Effector CD4-positive, alpha-beta T cell (primary cell): Measurements from ENCODE around the gene VIPR2.

Experiments
- DNase-seq: peaks from one replicate; pipeline ENCODE4 v3.0.0-alpha.2; 2020

VIPR2 gene

DNA sequence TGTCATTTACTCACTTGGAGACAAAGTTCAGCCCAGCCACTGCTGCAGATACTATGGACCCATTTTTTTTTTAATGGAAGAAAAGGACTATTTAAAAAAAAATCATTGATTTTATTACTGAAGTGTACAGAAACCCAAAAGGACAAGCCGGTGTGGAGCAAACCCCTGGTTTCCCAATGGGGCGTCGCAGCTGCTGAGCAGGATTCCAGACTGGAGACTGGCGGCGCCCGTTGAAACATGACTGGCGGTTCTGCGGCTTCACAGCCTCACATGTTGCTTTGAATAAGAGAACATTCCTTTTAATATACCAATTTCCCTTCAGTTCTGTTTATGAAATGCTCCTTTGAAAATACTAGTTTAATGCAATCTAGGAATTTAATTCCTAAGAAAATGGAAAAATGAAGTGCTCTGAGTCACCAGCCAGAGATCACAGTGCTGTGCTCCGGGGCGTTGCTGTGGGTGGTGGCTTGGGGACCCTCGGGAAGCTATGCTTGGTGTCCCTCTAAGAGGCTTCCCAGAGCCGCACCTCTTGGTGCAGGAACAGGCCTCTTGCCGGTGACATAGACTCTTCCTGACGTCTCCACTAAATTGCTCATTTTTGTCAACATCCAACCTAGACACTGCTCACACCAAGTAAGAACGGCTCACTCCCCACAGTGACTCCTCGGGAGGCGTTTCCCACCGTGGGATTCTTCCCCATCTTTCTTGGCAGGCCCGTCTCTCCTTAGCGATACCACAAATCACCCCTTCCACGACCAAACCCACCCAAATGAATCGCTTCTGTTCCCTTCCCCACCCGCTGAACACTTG lies 12.0 kb upstream of the VIPR2 start:
- no peak for DNase-seq

DNA sequence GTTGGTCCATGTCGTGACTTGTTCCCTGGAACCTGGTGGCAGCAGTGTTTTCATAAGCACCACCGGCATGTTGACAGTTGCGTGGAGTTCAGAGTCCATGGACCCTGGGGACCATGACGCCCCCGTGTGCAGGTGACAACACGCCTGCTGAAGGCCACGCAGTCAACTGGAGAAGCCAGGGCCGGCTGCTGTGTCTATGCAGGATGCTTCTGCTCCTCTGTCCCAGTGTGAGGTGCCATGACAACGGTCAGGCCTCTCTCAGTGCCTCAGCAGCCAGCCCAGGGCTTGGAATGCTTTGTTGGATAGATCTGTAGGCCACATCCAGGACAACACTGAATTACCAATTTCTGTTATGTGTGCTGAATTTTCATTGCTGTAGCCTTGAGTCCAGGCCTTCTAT lies 10.7 kb upstream of the VIPR2 start:
- no peak for DNase-seq

DNA sequence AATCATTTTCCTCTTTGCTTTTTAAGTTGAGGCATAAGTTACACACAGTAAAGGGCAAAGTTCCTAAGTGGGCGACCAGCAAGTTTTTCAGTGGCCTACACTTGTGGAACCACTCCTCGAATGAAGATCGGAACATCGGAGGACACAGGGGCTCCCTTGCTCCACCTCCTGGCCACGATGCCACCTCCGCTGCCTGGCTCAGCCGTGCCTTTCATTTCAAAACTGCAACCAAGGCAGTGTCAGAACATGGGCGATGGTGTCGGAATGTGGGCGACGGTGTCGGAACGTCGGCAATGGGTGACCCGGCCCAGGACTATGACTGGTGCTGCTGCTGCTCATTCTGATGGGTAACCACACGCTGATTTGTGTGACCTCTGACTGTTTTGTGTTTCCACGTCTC lies 9.6 kb upstream of the VIPR2 start:
- DNase-seq, result no peak

DNA sequence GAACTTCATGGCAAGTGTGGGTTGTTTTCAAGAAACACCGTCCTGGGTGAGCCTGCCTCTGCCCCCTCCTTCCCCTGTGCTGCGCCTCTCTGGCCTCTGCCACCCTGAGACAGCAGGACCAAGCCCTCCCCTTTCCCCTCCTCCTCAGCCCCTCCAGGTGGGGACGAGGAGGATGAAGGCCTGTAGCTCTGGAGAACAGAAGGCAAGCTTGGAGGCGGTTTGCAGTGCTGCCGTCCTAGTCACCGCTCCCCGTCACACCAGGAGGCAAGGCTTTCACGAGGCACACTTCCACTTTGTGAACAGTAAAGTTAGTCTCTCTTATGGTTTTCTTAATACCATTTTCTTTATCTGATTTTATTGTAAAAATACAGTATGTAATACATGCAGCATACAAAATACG lies 8.8 kb upstream of the VIPR2 start:
- DNase-seq, result no peak

DNA sequence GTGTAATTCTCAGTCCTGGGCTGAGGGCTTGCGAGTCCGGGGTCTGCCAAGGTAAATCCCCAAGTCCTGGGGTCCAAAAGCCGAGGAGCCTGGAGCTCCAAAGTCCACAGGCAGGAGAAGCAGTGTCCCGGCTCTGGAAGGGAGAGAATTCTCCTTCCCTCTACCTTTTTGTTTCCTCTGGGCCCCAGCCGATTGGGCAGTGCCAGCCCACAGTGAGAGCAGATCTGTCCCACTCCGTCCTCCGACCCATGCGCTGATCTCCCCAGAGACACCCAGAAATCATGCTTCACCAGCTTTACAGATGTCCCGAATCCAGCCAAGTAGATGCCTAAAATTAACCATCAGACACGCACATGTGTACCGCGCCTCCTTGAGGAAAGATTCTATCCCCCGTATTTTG lies 8.1 kb upstream of the VIPR2 start:
- no peak for DNase-seq

DNA sequence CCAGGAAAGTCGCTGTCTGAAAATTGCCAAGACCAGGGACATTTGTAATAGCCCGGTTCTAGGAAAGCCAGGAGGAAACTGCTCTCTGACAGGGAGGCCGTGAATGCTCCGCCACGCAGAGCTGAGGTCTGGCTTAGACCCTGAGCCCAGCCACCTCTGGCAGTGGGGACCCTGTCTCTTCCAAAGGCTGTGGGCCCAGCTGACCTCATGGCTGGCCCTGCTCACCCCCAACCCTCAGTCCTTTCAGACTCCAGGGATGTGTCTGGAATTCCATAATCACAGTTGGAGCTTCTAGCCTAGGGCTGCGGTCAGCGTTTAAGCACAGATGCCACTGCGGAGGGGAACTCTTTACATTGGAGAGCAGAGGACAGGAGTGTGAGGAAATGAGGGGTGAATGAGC lies 6.6 kb upstream of the VIPR2 start:
- no peak for DNase-seq

DNA sequence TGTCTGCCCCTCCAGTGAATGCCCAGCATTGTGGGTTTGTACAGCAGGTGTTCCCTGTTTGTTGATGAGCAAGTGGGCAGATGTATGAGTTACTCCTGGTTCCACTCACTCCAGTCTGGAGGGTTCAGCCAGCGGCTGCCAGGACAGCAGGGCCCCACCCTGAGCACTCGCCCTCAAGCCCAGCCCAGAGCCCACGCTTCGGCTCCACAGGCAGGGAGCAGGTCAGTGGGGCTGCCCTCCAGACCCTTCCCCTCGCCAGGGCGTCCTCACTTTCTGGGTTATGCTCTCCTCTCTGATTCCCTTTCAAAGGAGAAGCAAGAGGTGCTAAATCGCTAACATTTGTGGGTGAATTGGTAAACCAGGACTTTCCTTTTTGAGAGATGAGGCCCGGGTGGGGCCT lies 4.8 kb upstream of the VIPR2 start:
- no peak for DNase-seq

DNA sequence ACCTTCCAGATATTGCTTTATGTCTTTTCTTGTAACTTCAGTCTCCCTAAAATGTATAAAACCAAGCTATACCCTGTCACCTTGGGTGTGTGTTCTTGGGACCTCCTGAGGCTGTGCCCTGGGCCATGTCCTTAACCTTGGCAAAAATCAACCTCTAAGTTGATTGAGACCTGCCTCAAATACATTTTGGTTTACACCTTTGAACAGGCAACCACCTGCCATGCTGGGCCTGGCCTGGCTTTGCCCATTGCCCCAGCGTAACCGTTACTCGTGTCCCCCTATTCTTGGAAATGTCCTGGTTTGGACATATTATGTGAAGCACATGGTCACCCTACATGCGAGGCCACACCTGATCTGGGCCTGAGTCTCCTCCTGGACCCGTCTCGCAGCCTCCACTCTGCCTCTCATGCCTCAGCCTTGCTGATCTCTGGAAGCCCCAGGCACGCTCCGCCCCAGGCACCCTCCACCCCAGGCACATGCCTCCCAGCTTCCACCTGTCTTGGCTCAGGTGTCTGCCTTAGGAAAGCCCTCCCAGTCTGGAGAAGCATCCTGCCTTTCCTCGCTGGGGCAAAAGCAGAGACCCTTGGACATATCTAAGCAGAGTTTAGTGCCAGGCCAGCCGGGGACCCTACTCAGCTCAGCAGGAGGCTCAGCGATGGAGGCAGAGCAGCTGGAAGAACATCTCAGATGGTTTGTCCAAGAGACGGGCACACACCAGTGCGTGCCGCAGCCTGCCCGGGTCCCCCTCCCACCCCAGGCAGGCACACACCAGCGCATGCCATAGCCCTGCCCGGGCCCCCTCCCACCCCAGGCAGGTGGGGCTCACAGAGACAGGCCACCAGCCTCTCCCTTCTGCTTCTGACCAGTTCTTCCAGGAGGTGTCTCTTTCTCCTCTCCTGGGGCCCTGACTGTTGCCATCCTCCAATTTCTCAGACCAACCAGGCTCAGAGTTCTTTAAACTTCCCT lies 4.0 kb upstream of the VIPR2 start:
- DNase-seq, result no peak

DNA sequence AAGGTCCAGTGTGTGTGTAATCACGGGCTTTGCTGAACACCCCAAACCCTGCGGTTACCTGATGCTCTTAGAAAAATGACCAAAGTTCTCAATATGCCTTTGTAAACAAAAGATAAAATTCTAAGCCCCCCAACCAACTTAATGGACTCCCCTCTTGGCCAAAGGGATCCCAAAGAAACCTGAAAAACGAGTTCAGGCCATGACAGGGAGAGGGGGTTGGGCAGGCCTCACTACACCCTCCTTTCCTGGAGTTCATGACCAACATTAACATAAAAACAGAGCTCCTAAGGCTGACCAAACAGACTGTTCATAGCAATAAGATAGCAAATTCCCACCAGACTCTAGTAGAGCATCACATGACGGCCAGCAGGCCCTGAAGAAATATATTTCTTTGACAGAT lies 3.0 kb upstream of the VIPR2 start:
- no peak for DNase-seq

DNA sequence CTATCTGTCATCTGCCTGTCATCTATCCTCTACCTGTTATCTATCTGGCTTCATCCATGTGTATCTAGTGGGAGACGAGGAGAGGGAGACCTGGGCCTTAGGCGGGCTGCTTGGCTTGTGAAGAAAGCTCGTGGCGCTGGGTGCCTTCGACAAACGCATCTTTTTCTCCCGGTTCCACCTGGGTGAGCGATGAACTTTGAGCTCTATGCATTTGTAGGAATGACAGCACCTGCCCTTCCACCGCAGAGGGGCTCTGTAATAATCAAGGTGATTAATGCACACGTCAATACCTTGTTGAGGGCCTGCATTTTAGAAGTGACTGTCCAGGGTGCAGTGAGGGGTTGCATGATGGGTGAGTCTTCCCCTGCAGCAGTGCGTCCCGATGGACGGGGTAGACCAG lies 2.6 kb upstream of the VIPR2 start:
- no peak for DNase-seq

DNA sequence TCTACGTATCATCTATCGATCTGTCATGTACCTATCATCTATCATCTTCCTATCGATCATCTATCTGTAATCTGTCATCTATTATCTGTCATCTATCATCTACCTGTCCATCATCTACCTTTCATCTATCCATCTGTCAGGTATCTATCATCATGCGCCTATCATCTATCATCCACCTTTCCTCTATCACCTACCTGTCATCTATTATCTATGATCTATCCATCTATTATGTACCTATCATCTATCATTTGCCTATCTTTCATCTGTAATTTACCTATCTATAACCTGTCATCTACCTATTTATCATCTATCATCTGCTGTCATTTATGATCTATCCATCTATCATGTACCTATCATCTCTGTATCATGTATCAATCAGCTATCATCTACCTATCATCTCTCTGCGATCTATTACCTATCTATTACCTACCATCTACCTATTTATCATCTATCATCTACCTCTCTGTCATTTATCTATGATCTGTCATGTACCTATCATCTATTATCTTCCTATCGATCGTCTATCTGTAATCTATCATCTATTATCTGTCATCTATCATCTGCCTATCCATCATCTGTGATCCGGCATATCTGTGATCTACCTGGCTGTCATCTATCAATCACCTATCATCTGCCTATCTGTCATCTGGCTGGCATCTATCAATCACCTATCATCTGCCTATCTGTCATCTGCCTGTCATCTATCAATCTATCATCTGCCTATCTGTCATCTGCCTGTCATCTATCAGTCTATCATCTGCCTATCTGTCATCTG lies 1.6 kb upstream of the VIPR2 start:
- DNase-seq, result no peak

DNA sequence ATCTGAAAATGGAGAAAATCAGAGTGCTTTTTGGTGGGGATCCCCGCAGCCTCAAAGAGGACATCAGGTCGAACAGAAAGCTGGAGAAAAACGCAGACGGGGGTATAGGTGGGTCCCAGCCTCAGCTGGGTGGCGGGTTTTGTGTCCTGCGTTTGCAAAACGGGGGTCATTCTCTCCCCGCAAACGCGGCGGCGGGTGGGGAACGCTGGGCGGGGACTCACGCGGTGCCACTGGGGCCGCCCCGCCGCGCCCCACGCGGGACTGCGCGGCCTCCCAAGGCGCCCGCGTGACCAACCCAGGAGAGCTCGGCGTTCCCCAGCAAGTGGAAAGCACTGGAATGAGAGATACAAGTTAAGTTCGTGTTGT lies 806 bp upstream of the VIPR2 start:
- DNase-seq, result no peak

DNA sequence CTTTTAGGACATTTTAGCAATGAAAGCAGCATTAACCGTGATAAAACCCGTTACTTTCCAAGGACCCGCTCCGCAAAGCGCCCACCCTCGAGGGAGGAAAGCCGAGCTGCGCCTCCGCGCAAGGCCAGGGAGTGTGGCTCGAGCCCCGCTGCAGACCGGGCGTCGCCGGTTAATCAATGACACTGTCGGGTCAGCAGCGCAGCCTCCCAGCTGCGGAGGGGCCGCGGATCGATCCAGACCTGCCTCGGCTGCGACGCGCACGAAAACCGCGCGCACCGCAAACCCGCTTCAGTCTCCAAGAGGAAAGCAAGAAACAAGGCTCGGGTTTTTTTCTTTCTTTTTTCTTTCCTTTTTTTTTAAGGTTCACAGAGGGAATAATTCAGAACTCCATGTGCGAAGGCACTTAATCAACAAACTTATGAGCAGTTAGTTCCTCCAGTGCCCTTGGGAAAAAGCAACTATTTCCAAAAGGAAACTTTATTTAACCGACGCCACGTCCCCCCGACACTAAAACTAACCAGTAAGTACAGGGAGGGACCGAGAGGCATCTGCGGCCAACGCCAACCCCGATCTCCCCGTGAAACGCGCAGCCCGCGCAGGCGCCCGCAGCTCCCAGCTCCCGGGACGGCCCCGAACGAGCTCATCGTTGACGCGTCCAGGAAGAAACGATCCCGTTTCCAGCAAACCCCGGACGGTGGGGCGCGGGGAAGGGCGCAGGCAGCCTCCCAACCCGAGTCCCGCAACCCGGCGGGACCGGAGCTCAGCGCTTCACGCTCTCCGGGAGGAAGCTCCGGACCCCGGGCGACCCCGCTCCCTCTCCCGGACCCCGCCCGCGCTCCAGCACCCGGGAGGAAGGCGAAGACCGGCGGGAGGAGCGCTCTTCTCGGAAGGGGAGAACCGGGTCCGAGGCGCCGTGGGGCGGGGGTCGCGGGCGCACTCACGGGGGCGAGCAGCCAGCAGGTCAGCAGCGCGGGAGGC lies 598 bp downstream of the VIPR2 start:
- DNase-seq, result no peak

DNA sequence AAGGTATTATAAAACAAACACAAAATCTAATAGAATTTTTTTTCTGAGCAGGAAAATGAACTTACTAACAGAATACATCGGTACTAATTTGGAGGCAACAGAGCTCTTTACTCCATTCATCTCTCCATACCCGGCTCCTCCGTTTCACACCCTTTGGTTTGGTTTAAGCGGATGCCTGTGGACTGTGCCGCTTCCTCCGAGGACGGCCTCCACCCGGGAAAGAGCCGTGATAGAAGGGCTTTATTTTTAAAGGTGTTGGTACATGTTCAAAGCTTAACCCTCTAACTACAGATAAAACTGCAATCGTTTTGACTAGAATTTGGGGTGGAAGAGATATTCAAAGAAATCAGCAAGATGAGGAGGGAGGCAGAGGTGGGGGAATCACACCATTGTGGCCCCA lies 1.9 kb downstream of the VIPR2 start:
- no peak for DNase-seq

DNA sequence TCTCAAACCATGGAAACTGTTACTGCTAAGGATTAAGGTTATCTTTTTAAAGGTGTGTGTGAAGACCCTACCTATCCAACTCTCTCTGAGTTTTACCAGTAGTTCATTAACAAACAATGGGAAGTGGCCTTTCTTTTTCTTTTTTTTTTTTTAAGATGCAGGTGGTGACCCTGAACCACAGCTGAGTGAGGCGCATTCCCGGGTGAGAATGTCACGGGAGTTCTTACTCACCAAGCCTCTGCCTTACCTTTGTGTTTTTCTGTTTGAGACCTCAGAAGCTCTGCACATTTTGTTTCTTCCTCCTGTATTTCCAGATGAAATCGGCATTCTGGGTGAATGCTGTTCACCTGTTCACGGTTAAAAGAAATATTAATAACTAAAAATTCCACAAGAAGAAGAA lies 2.5 kb downstream of the VIPR2 start:
- DNase-seq, result no peak

DNA sequence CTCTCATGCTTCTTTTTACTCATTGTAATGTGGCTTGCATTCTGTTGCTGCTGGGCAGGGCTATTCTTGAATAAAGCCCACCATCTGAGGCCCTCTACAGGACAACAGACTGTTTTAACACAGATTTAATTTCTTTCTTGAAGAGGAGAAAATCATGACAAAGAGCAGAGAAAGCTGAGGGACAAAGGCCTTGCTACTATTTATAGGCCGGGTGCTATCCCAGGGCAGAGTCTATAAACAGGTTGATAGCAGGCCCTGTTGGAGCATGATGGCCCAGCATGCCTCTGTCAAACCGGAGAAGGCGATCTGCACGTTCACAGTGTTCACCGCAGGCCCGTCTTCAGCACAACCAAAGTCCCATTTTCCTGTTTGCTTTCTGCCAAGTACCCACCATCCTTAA lies 3.0 kb downstream of the VIPR2 start:
- no peak for DNase-seq

DNA sequence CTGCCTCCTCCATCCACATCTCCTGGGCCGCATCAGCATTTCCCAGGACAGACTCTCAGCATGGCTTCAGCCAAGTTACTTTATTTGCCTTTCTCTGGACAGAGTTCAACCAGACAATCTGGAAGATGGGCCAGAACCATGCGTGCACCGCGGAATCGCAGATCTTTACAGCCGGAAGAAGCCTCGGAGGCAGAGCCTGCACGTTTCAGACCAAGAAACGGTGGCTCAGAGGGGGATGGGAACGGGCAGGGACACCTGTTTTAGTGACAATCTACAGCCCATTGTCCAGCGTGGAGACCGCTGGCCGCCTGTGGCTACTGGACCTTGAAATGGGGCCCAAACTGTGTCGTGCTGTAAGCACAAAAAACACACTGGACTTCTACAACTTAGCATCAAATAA lies 3.5 kb downstream of the VIPR2 start:
- DNase-seq, result no peak

DNA sequence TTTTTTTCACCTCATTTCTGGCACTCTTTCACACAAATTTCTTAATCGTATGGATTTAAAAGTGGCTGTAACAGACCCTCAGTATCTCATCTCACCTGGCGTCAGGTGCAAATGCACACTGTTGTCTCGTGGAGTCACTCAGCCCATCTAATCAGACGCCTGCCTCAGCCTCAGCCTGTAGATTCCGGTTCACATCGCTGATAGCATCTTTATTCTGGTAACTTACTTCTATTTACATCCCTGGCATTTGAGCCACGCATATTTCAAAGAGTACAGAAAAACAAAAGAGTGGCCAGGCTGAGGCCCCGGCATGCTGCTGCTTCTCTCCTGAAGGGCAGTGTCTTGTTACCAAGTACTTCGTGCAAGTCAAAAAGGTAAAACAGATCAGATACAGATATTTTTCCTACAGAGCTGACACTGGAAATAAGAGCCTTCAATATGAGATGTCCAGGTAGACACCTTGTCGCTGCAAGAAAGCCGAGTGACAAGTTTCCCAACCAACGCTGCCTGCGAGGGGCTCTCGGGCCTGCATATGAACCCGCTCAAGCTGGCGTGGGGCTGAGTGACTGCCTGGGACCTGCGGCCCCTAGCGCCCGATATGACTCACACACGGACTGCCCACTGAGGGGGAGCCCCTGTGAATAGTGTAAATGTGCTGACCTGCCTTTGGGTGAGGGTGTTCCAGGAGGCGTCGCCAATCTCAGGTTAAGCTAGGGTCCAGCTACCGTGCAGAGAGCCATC lies 4.3 kb downstream of the VIPR2 start:
- DNase-seq, result no peak

DNA sequence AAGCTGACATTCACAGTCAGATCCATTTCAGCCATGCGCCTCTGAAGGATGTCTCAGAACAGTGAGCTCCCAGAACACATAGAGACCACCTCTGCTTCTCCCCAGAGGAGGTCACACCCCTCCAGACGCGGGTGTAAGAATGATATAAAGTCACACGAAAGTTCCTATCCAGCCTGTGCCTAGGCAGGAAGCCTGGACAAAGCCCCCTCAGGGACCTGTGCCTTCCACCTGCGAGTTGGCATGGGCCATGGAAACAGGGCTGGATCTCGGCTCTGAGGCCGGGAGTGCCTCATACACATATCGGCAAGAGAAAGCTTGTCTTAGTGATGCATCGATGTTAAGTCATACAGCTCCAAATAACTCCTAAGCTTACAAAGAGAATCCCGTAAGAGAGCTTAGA lies 5.0 kb downstream of the VIPR2 start:
- no peak for DNase-seq

DNA sequence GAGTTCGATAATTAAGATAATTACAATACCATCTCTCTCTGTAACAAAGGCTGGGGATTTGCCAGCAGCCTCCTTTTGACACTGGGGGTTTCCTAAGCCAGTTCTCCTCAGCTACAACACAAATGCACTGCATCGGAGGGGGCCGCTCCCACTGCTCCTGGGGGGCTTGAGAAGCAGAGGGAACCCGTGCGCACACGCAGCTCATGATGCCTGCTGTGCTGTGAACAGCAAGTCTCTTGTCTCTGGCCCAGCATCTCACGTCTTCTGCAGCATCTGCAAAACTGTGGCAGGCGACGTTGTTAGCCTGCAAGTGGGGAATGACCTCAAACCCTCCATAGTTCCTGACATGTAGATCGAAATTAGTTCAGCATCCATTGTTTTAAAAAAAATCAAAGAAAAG lies 5.5 kb downstream of the VIPR2 start:
- DNase-seq, result no peak

DNA sequence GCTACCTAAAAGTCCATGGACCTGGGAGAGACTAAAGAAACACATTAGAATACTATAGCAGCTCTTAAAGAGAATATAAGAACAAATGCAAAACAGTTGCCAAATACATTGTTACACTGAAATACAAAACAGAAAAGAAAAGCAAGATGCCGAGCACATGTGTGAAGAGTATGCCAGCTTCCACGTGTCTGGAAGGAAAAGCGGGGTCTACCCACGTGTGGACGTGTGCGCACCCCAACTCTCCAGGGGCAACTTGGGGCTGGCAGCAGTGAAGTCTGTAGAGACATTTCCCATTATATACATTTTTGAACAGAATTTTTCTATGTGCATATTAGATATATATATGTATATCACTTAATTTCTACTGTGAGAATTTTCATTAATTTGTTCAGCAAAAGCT lies 6.2 kb downstream of the VIPR2 start:
- no peak for DNase-seq
